NCI-H1092 (cell line): ENCODE data around the gene WDR27.
"Not testable (repeated sequence)": the region's sequence is repeated elsewhere in the genome, so short reads cannot be mapped to it uniquely, and the experiment has no call there.

ENCODE experiments used
- DNase-seq: peaks from one replicate; lab custom pipeline; 2025; lab: John Stamatoyannopoulos, UW

The WDR27 gene

GRCh38 chr6:169601129-169601528 is 100.7 kb downstream of the WDR27 start:
- DNase-seq = not testable (repeated sequence)

- DNase-seq = no peak
Observed at GRCh38 chr6:169592558-169592957, 109.3 kb downstream of the WDR27 start.

- no peak for DNase-seq
Observed at GRCh38 chr6:169591616-169592015, 110.2 kb downstream of the WDR27 start.

GRCh38 chr6:169590376-169590939 is 111.4 kb downstream of the WDR27 start:
- DNase-seq = no peak

- DNase-seq = no peak
Observed at GRCh38 chr6:169589699-169590257, 112.1 kb downstream of the WDR27 start.

GRCh38 chr6:169589293-169589692 is 112.5 kb downstream of the WDR27 start:
- DNase-seq = peak; percentile 48

- no peak for DNase-seq
Observed at GRCh38 chr6:169587975-169588374, 113.9 kb downstream of the WDR27 start.

- DNase-seq = no peak
Observed at GRCh38 chr6:169583886-169584541, 117.8 kb downstream of the WDR27 start.

GRCh38 chr6:169579407-169580111 is 122.3 kb downstream of the WDR27 start:
- DNase-seq = no peak

GRCh38 chr6:169577974-169578373 is 123.9 kb downstream of the WDR27 start:
- no peak for DNase-seq

- DNase-seq = no peak
Observed at GRCh38 chr6:169577236-169577635, 124.6 kb downstream of the WDR27 start.

- DNase-seq = no peak
Observed at GRCh38 chr6:169575821-169576220, 126.0 kb downstream of the WDR27 start.

- DNase-seq = no peak
Observed at GRCh38 chr6:169575365-169575764, 126.5 kb downstream of the WDR27 start.

- no peak for DNase-seq
Observed at GRCh38 chr6:169574420-169574819, 127.4 kb downstream of the WDR27 start.

GRCh38 chr6:169573883-169574282 is 127.9 kb downstream of the WDR27 start:
- DNase-seq = no peak

GRCh38 chr6:169571123-169571962 is 130.5 kb downstream of the WDR27 start:
- no peak for DNase-seq

GRCh38 chr6:169568314-169569087 is 133.3 kb downstream of the WDR27 start:
- DNase-seq = no peak

- DNase-seq = no peak
Observed at GRCh38 chr6:169567819-169568218, 134.0 kb downstream of the WDR27 start.

GRCh38 chr6:169566961-169567750 is 134.7 kb downstream of the WDR27 start:
- no peak for DNase-seq

- no peak for DNase-seq
Observed at GRCh38 chr6:169566319-169566718, 135.5 kb downstream of the WDR27 start.
